Rectal smooth muscle tissue (tissue), 1 donor: ENCODE data around the gene SMG6.
A peak's percentile ranks its signal among the peaks of the same experiment; 100 is the strongest.

ENCODE experiments used
- H3K27ac ChIP-seq: one replicate; pipeline ENCODE4 v1.7.0; 2013; ENCODE audit warnings: low read depth, low read length, inconsistent platforms
- H3K27me3 ChIP-seq: one replicate; pipeline ENCODE4 v1.7.0; 2013; ENCODE audit warnings: low read length; ENCODE audit not compliant: control insufficient read depth, insufficient read depth
- H3K36me3 ChIP-seq: one replicate; pipeline ENCODE4 v1.7.0; 2013; ENCODE audit warnings: low read length; ENCODE audit not compliant: control insufficient read depth, insufficient read depth
- H3K4me1 ChIP-seq: one replicate; pipeline ENCODE4 v1.7.0; 2013; ENCODE audit warnings: low read length; ENCODE audit not compliant: control insufficient read depth, insufficient read depth
- H3K4me3 ChIP-seq: one replicate; pipeline ENCODE4 v1.7.0; 2013; ENCODE audit warnings: low read length
- H3K9ac ChIP-seq: one replicate; pipeline ENCODE4 v1.7.0; 2013; ENCODE audit warnings: low read length

The SMG6 gene

GRCh38 chr17:2056206-2057174, 247.1 kb downstream of the SMG6 start:
- Histone ChIP-seq H3K27ac (peak overlapping the region; percentile 81), H3K4me3 (peak overlapping the region; percentile 61), H3K36me3 (peaks cover 3% of the 10 kb centered on the region), H3K4me1 (peaks cover 11% of the 10 kb centered on the region), H3K9ac (no peak overlapping the region), H3K27me3 (no peaks in the 10 kb centered on the region)

DNA sequence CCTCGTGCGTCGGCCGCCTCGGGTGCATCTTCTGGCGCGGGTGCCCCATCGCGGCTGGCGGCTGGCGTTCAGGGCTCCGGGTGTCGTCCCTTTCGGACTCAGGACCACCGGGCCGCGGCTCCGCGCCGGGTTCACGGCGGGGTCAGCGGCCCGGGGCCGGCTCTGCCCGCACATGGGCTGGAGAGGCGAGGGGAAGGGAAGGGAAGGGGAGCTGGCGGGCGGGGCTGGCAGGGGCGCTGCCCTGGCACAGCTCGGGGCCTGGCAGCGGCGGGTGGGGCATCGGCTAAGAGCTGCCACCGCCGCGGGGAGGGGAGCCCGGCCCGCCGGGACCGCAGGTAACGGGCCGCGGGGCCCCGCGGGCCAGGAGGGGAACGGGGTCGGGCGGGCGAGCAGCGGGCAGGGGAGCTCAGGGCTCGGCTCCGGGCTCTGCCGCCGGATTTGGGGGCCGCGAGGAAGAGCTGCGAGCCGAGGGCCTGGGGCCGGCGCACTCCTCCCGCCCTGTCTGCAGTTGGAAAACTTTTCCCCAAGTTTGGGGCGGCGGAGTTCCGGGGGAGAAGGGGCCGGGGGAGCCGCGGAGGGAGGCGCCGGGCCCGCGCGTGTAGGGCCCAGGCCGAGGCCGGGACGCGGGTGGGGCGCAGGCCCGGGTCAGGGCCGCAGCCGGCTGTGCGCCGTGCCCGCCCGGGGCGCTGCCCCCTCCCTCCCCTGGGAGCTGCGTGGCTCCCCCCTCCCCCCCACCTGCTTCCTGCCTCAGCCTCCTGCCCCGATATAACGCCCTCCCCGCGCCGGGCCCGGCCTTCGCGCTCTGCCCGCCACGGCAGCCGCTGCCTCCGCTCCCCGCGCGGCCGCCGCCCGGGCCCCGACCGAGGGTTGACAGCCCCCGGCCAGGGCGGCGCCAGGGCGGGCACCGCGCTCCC, 248.0 kb downstream of the SMG6 start:
- peak overlapping the region; percentile 81 for H3K27ac ChIP-seq
- no peak overlapping the region for H3K9ac ChIP-seq
- peaks cover 3% of the 10 kb centered on the region for H3K36me3 ChIP-seq
- H3K4me1 ChIP-seq: peaks cover 6% of the 10 kb centered on the region
- H3K27me3 ChIP-seq: no peaks in the 10 kb centered on the region
- peak overlapping the region; percentile 61 for H3K4me3 ChIP-seq

- peak within 1 kb of the TSS; percentile 61 for H3K4me3 ChIP-seq
- no peaks in the 10 kb centered on the region for H3K27me3 ChIP-seq
- peak within 1 kb of the TSS; percentile 81 for H3K27ac ChIP-seq
- no peak within 1 kb of the TSS for H3K9ac ChIP-seq
- peaks cover 3% of the 10 kb centered on the region for H3K36me3 ChIP-seq
- H3K4me1 ChIP-seq: peaks cover under 1% of the 10 kb centered on the region
These were observed 248.9 kb downstream of the SMG6 start, which contains the start of gene HIC1 for GRCh38 chr17:2054512-2055291. Gene HIC1 (plus strand): TSS chr17:2055103. CDS start chr17:2056691, 1,588 bp downstream.

DNA sequence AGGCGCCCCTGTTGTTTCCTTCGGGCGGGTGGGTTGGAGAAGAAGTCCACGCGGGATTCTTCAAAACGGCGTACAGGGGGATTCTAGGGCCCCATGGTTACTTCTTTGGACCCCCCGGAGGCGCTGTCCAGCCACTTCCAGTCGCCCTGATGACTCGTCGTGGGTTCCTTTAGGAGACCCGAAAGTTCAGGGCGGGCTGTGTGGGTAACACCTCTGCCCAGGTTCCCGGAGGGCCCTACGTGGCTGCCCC, 249.4 kb downstream of the SMG6 start:
- peak overlapping the region; percentile 58 for H3K4me3 ChIP-seq
- peaks cover 2% of the 10 kb centered on the region for H3K4me1 ChIP-seq
- H3K9ac ChIP-seq: no peak overlapping the region
- H3K27ac ChIP-seq: peak overlapping the region; percentile 21
- H3K36me3 ChIP-seq: peaks cover 3% of the 10 kb centered on the region
- no peaks in the 10 kb centered on the region for H3K27me3 ChIP-seq

DNA sequence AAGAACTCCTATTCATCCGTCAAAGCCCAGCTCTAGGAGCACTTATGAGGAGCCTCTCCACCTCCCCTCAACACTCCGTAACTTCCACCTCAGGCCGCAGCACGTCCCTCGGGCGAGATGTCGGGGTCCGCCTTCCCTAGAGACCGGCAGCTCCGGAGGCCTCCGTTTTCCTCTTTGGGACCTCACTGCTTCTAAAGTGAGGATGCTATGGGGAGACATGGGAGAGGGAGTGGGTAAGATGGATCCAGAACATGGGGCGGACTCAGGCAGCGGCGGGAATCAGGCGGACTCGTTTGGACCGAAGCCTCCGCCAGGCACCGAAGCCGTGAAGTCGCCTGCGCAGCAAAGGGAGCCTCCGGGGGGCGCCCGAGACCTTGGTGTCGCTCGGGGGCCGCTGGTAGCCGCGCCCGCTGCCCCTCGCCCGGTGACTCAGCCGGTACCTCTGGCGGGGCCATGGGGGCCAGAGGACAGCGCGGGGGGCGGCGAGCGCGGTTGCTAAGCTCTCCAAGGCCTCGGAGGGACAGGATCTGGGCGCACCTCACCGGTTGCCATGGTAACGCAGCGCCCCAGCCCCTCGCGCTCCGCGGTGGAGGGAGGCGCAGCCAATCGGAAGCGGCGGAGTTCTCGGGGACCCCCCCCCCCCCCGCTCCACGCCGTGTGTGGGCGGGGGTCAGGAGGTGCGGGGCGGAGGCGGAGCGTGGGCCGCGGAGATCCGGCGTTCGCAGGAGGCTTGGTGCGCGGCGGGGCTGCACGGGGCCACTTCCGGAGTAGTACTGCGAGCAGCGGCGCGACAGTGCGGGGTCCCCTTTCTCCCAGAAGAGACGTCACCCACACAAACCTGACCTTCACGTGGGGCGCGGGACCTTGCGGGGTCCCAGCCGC, 250.0 kb downstream of the SMG6 start:
- Histone ChIP-seq H3K4me3 (peak overlapping the region; percentile 58), H3K36me3 (peaks cover 3% of the 10 kb centered on the region), H3K27ac (peak overlapping the region; percentile 21), H3K4me1 (peaks cover 5% of the 10 kb centered on the region), H3K27me3 (no peaks in the 10 kb centered on the region), H3K9ac (no peak overlapping the region)

DNA sequence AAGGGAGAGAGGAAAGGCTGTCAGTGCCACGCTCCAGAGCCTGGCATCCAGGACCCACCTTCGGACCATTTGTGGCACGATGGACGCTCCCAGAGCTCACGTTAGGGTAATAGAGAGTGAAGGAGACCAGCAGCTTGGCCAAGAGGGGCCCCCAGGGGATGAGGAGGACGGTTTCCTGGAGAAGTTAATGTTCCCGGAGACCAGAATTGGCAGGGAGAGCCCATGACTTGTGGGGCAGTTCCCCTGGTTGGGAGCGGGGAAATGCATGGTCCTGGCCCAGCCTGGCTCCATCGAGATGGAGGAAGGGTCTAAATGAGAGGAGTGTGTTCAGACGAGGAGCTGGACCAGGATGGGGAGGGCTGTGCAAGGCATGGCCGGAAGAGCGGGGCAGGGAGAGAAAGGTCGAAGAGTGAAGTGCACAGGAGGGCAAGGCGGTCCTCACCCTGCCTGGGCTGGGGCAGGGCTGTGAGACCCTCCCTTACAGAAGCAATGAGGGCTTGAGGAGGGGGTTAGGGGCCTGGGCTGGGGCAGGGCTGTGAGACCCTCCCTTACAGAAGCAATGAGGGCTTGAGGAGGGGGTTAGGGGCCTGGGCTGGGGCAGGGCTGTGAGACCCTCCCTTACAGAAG, 251.5 kb downstream of the SMG6 start:
- Histone ChIP-seq H3K4me1 (peaks cover 5% of the 10 kb centered on the region), H3K27ac (no peak overlapping the region), H3K9ac (no peak overlapping the region), H3K4me3 (no peak overlapping the region), H3K36me3 (no peaks in the 10 kb centered on the region), H3K27me3 (peaks cover 3% of the 10 kb centered on the region)

DNA sequence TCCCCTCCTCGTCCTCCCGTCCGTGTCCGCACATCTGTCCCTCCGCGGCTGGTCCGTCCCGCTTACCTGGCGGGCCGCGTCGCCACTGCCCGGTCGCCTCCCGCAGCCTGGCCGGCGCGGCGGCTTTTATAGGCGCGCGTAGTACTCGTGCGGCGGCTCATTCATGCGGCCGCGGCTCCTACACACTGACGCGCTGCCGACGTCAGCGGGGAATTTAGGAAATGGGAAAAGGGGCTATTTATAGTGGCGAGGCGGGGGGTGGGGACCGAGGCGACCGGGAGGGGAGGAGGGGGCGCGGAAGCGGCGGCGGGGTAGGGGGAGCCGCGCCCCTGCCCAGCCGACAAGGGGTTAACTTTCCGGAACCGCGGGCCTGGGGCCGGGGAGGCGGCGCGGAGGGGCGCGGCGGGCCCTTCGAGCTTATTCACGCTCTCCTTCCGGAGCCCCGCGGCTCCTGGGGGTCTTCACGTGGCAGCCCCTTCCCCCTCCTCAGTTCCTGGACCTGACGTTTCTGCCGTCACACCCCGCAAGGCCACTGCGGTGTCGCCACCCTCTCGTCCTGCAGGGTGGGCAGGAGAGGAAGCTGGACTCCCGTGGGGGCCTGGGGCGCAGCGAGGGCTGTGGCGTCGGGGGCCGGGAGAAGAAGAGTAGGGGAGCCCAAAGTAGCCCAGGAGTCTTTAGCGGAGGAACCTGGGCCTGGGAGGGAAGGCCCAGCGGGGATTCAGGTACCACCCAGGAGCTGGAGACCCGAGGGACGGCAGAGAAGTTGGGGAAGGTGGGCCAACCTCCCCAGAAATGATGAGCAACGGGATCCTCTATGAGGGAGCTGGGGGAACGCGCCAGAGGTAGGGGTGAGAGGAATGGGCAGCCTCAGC, 252.3 kb downstream of the SMG6 start:
- no peak overlapping the region for H3K27ac ChIP-seq
- no peak overlapping the region for H3K9ac ChIP-seq
- no peak overlapping the region for H3K4me3 ChIP-seq

DNA sequence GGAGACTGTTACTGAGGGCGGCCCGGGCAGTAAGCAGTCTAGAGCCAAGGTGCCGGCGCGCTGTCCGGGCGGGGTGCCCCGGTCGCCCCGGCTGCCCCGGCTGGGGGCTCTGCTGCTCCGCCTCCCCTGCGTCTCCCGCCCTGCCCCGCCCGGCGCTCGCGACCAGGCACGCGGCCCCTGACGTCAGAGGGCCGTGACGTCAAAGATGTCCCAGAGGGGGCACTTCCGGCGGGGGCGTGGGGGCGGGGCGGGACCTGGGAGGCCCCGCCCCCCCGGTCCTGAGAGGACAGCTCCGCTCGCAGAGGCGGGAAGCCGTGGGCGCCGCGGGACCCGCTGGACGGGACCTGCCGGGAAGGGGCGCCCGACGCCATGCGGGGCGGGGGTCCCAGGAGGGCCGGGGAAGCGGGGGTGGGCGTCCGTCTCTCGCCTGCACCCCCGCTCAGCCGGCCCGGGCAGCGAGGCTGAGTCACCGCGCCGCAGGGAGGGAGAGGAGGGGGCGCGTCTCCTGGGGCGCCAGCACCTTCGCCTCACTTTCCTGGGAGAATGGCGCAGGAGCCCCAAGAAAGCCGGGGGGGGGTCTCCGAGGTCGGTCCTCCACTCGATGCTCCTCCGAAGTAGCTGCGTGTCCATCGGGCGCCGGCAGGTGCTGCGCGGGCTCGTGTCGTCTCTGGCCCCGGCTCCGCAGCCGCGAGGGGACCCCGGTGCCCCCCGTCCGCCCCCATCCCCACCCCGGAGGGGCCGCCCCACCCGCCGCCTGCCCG, 253.1 kb downstream of the SMG6 start:
- Histone ChIP-seq H3K36me3 (no peaks in the 10 kb centered on the region), H3K27ac (no peak overlapping the region), H3K4me1 (peaks cover 5% of the 10 kb centered on the region), H3K9ac (no peak overlapping the region), H3K4me3 (peak overlapping the region; percentile 54), H3K27me3 (peaks cover 3% of the 10 kb centered on the region)

More for the DNA sequence above, 252.3 kb downstream of the SMG6 start:
- Histone ChIP-seq H3K36me3 (no peaks in the 10 kb centered on the region), H3K27me3 (peaks cover 3% of the 10 kb centered on the region), H3K4me1 (peaks cover 5% of the 10 kb centered on the region)

- Histone ChIP-seq H3K4me1 (peaks cover 5% of the 10 kb centered on the region), H3K27ac (no peak overlapping the region), H3K9ac (no peak overlapping the region), H3K36me3 (no peaks in the 10 kb centered on the region), H3K27me3 (peaks cover 3% of the 10 kb centered on the region), H3K4me3 (peak overlapping the region; percentile 73)
These were observed 254.0 kb downstream of the SMG6 start for GRCh38 chr17:2049333-2050299.
